ENCODE measurements around the gene CEP72. TPM values are rescaled to one million over a fixed set of nuclear protein-coding genes. Genes with fewer than 3 reads are reported as not detected.

CEP72 gene
- total RNA-seq, 1 donor from 2014 or later: 27.8 TPM

DNA sequence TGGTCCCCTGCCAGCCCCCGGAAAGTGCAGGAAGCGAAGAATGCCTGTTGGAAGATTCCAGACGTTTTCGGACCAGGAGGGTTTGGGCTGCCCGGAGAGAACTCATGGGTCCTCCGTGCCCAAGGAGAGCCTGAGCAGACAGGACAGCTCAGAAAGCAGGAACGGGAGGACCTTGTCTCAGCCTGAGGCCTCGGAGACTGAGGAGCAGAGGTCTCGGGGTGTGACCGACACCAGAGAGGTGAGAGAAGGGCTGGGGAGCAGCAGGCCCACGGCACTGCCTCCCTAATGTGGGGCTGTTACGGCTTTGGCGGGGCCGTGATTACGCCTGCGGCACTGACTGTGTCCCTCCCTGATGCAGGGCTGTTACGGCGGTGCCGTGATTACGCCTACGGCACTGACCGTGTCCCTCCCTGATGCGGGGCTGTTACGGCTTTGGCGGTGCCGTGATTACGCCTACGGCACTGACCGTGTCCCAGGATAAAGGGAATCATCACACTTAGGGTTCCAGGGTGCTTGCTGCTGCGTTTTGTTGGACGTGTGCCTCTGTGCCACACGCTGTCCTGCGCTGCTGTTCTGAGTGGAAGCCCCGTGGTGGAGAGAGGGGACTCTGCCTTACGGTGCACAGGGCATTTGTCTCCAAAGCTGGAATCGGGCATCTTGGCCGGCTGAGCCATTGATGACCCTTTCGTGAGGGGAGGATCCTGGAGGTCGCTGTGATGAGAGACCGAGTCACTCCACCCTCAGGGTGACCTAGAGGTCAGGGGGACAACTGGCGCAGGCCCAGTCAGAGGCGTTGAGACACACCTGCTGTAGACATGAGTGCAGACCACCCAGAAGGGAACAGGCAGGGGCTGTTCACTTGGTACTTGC is 25.7 kb downstream of the CEP72 start:
- Mint-ChIP-seq H3K27ac (no peak overlapping the region), H3K27me3 (no peaks in the 10 kb centered on the region)
- TF ChIP-seq CTCF (conservative IDR thresholded peaks at IDR 0.05): no peak

DNA sequence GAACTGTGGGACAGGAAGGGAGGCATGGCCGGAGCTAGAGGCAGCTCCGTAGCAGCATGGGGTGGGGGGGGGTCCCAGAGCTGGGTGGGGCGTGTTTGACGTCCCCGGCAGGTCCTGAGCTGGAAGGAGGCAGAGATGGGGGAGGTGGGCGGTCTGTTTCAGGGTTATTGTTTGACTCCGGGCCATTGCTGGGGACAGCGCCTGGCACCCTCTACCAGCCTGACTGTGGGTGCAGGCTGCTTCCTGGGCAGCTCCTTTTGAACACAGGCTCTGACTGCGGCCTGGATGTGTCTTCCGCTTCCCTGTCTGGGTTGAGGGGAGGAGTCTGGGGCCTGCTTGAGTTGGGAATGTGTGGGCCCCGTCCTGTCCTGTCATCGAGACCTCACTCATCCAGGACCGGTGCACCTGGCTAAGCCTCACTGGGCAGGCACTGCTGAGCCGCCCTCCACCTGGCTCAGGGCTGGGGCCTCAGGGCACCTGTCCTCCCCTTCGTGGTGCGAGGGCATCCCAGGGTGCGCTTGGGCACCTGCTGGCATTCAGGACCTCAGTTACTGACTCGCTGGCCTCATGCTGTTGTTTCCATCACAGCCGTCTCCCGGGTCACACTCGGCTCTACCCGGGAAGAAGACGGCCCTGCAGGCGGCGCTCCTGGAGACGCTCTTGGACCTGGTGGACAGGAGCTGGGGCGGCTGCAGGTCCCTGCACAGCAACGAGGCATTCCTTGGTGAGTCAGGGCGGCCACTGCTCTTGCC is 26.5 kb downstream of the CEP72 start:
- Mint-ChIP-seq H3K9me3 (no peaks in the 10 kb centered on the region), H3K27ac (no peak overlapping the region), H3K36me3 (peaks cover 10% of the 10 kb centered on the region), H3K4me1 (ENCODE audit: unreplicated experiment) (no peaks in the 10 kb centered on the region), H3K27me3 (no peaks in the 10 kb centered on the region), H3K4me3 (no peak overlapping the region)
- no peak for DNase-seq (ENCODE audit: extremely low spot score, unreplicated experiment)
- no peak for TF ChIP-seq CTCF (conservative IDR thresholded peaks at IDR 0.05)

More for the DNA sequence above, 25.7 kb downstream of the CEP72 start:
- no peak for DNase-seq (ENCODE audit: extremely low spot score, unreplicated experiment)
- H3K36me3 Mint-ChIP-seq: peaks cover 14% of the 10 kb centered on the region
- H3K4me1 Mint-ChIP-seq (ENCODE audit: unreplicated experiment): no peaks in the 10 kb centered on the region
- no peak overlapping the region for H3K4me3 Mint-ChIP-seq
- H3K9me3 Mint-ChIP-seq: no peaks in the 10 kb centered on the region

- TF ChIP-seq CTCF (conservative IDR thresholded peaks at IDR 0.05): no peak
- H3K4me3 Mint-ChIP-seq: no peak overlapping the region
- no peaks in the 10 kb centered on the region for H3K9me3 Mint-ChIP-seq
- H3K27ac Mint-ChIP-seq: no peak overlapping the region
- DNase-seq (ENCODE audit: extremely low spot score, unreplicated experiment): no peak
- H3K4me1 Mint-ChIP-seq (ENCODE audit: unreplicated experiment): peaks cover 3% of the 10 kb centered on the region
- H3K27me3 Mint-ChIP-seq: no peaks in the 10 kb centered on the region
- peaks cover 10% of the 10 kb centered on the region for H3K36me3 Mint-ChIP-seq
Measured at GRCh38 chr5:639253-639530, 27.1 kb downstream of the CEP72 start.

GRCh38 chr5:639584-640213 is 27.6 kb downstream of the CEP72 start:
- no peak for DNase-seq (ENCODE audit: extremely low spot score, unreplicated experiment)
- no peak for TF ChIP-seq CTCF (conservative IDR thresholded peaks at IDR 0.05)
- no peak overlapping the region for H3K27ac Mint-ChIP-seq
- H3K9me3 Mint-ChIP-seq: no peaks in the 10 kb centered on the region
- peaks cover 4% of the 10 kb centered on the region for H3K4me1 Mint-ChIP-seq (ENCODE audit: unreplicated experiment)
- H3K27me3 Mint-ChIP-seq: no peaks in the 10 kb centered on the region
- H3K36me3 Mint-ChIP-seq: peaks cover 11% of the 10 kb centered on the region
- H3K4me3 Mint-ChIP-seq: no peak overlapping the region

GRCh38 chr5:640461-641330 is 28.6 kb downstream of the CEP72 start:
- Mint-ChIP-seq H3K9me3 (no peaks in the 10 kb centered on the region), H3K27me3 (no peaks in the 10 kb centered on the region), H3K27ac (no peak overlapping the region), H3K4me3 (no peak overlapping the region), H3K4me1 (ENCODE audit: unreplicated experiment) (peaks cover 4% of the 10 kb centered on the region), H3K36me3 (peaks cover 12% of the 10 kb centered on the region)
- no peak for TF ChIP-seq CTCF (conservative IDR thresholded peaks at IDR 0.05)
- DNase-seq (ENCODE audit: extremely low spot score, unreplicated experiment): no peak
